Upper lobe of left lung (tissue), 6 donors: ENCODE data around the gene SQOR. TPM values are rescaled to one million over a fixed set of nuclear protein-coding genes. Genes with fewer than 3 reads are reported as not detected.

Experiments
- ATAC-seq, 2 donors: fragments of 200-7000 bp; cut with Tn5 transposase; one replicate each; pipeline ENCODE4 v1.9.1; 2022; ENCODE audit warnings: mild to moderate bottlenecking in 2 of 2, moderate library complexity in 2 of 2; ENCODE audit not compliant: low FRiP score in 2 of 2
- DNase-seq, 2 donors: peaks; one replicate each; pipeline ENCODE4 v3.0.0-alpha.2; 2019 to 2020
- H3K27ac ChIP-seq, 4 donors: fragments of 200-600 bp; sonication (generic); one replicate each; pipeline ENCODE4 v1.5.1; 2016 to 2019
- H3K27me3 ChIP-seq, 4 donors: fragments of 200-600 bp; sonication (generic); one replicate each; pipeline ENCODE4 v1.5.1; 2017 to 2019
- H3K36me3 ChIP-seq, 4 donors: fragments of 200-600 bp; sonication (generic); one replicate each; pipeline ENCODE4 v1.5.1; 2016 to 2019
- H3K4me1 ChIP-seq, 4 donors: fragments of 200-600 bp; sonication (generic); one replicate each; pipeline ENCODE4 v1.5.1; 2018 to 2019
- H3K4me3 ChIP-seq, 4 donors: fragments of 200-600 bp; sonication (generic); one replicate each; pipeline ENCODE4 v1.5.1; 2017 to 2019; ENCODE audit warnings: mild to moderate bottlenecking in 2 of 4, moderate library complexity in 1 of 4
- H3K9me3 ChIP-seq, 4 donors: fragments of 200-600 bp; sonication (generic); one replicate each; pipeline ENCODE4 v1.5.1; 2018 to 2019
- EP300 ChIP-seq, 4 donors: sonication (generic); formaldehyde crosslinking; IDR thresholded peaks; one replicate each; pipeline ENCODE4 v1.5.1; 2017; ENCODE audit warnings: antibody characterized with exemption in 4 of 4, control low read depth in 2 of 4
- POLR2A ChIP-seq, 4 donors: fragments of 450-650 bp; IDR thresholded peaks; one replicate each; pipeline ENCODE4 v1.5.1; 2016 to 2017; ENCODE audit warnings: antibody characterized with exemption in 4 of 4, mild to moderate bottlenecking in 2 of 4
- POLR2AphosphoS5 ChIP-seq, 2 donors: sonication (generic); formaldehyde crosslinking; IDR thresholded peaks; one replicate each; pipeline ENCODE4 v1.5.1; 2017; ENCODE audit warnings: antibody characterized with exemption in 2 of 2
- WGBS, 2 donors: methylation state at CpG; one replicate each; pipeline ENCODE4 v1.1.5; 2017 to 2018; 5-methylcytosine and 5-hydroxymethylcytosine counted together
- total RNA-seq, 6 donors: library from RNA; depleted of rRNA in 4 of 6; stranded (reverse); fragments of >200 nt in 4 of 6; gene quantifications; one replicate each; pipeline versions ENCODE4 v1.1.0 to v1.2.1, GENCODE V29; 2016 to 2021
- TF ChIP-seq, protein P1 (sequence below), 6 experiments: fragments of 450-650 bp in 4 of 6; fragments of 200-600 bp in 2 of 6; sonication (generic) in 2 of 6; IDR thresholded peaks; one replicate each; pipeline ENCODE4 v1.5.1; 2016 to 2019; ENCODE audit warnings: antibody characterized with exemption in 6 of 6
- donor health status: DM: no; HTN: no; CAD: no; lungs with moderate emphysema.
- donor health status: DM: no; HTN: yes; CAD: no; lungs with severe emphysema.

The SQOR gene
- total RNA-seq, 6 donors from 2014 or later: 74.7 to 181 (median 110) TPM

DNA sequence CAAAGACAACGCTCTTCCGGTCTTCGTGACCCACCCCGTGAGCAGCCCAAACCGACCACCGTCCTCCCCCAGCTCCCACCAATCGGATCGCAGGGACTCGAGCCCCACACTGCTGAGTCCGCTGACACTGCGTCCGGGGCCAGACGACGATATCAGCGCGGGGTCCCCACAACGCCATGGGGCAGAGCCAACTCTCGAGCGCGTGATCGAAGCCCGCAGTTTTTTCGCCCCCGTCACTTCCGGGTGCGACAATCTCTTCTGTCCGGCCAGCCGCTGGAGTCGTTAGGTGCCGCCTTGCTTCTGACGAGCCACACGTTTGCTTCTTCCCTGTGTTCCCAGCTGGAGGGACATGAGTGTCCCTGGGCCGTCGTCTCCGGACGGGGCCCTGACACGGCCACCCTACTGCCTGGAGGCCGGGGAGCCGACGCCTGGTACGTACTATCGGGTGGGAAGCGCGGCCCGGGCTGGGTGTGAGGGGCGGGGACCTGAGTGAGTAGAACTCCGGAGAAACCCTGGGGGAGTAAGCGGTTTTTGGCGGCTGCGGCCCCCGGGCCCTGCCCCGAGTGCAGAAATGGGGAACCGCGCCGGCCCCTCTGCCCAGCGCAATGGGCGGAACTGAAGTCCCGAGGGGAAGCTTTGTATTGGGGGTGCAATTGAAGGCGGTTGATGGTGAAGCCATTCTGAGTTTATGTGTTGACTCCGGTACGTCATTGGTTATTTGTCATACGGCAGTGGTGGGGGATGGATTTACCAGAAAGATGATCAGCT is 47.5 kb upstream of the SQOR start, which contains the start of gene BLOC1S6:
Gene BLOC1S6, plus strand, starts transcription at position 285 of the 768 bp plus-strand sequence. Its CDS starts 65 bp downstream, at position 350.
- Histone ChIP-seq H3K36me3 (no peaks in the 10 kb centered on the region), H3K4me1 (peaks cover 28 to 37% (median 35%) of the 10 kb centered on the region in 4 donors), H3K4me3 (peak within 1 kb of the TSS; percentile 62 to 88 (median 69)), H3K27ac (peak within 1 kb of the TSS; percentile 97 to 100 (median 98)), H3K27me3 (no peaks in the 10 kb centered on the region), H3K9me3 (no peaks in the 10 kb centered on the region)
- DNase-seq: peak; percentile 87 to 95
- peak; percentile 95 to 96 for ATAC-seq
- 0% methylated on average over 30 to 54 of the region's 62 CpGs for WGBS, 2 donors
- TF ChIP-seq POLR2AphosphoS5 (IDR thresholded peaks at IDR 0.05) (peak; percentile 88 to 96), POLR2A (IDR thresholded peaks at IDR 0.05) (peak in 3 of 4 donors; percentile 56 to 91 (median 90)), EP300 (IDR thresholded peaks at IDR 0.05) (peak in 2 of 4 donors; percentile 36 to 56)
- TF ChIP-seq, protein P1, sequence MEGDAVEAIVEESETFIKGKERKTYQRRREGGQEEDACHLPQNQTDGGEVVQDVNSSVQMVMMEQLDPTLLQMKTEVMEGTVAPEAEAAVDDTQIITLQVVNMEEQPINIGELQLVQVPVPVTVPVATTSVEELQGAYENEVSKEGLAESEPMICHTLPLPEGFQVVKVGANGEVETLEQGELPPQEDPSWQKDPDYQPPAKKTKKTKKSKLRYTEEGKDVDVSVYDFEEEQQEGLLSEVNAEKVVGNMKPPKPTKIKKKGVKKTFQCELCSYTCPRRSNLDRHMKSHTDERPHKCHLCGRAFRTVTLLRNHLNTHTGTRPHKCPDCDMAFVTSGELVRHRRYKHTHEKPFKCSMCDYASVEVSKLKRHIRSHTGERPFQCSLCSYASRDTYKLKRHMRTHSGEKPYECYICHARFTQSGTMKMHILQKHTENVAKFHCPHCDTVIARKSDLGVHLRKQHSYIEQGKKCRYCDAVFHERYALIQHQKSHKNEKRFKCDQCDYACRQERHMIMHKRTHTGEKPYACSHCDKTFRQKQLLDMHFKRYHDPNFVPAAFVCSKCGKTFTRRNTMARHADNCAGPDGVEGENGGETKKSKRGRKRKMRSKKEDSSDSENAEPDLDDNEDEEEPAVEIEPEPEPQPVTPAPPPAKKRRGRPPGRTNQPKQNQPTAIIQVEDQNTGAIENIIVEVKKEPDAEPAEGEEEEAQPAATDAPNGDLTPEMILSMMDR (IDR thresholded peaks at IDR 0.05): peak in 2 of 6 experiments; percentile 7 to 19

DNA sequence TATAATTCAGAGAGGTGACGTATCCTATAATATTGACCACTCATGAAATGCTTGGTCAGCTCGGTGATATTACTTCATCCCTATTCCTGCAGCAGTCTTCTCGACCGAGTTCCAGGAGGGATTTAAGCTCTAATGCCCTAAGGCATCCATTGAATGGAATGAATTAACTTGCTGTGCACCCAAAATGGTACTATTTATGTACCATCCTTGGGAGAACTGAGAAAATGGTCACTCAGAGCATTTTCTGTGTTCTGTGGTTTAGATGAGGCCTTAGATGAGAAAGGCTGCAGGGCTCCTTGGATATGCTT is 47.0 kb upstream of the SQOR start:
- Histone ChIP-seq H3K27me3 (no peaks in the 10 kb centered on the region), H3K36me3 (no peaks in the 10 kb centered on the region), H3K9me3 (no peaks in the 10 kb centered on the region), H3K4me3 (peak overlapping the region; percentile 62 to 88 (median 69)), H3K27ac (peak overlapping the region; percentile 97 to 100 (median 98)), H3K4me1 (peaks cover 28 to 37% (median 35%) of the 10 kb centered on the region in 4 donors)
- DNase-seq: no peak
- 0% methylated on average over 4 of the region's 4 CpGs for WGBS, 2 donors
- TF ChIP-seq POLR2AphosphoS5 (IDR thresholded peaks at IDR 0.05): peak in 1 of 2 donors; percentile 2
- TF ChIP-seq, protein P1 (IDR thresholded peaks at IDR 0.05): no peak
- ATAC-seq: no peak

DNA sequence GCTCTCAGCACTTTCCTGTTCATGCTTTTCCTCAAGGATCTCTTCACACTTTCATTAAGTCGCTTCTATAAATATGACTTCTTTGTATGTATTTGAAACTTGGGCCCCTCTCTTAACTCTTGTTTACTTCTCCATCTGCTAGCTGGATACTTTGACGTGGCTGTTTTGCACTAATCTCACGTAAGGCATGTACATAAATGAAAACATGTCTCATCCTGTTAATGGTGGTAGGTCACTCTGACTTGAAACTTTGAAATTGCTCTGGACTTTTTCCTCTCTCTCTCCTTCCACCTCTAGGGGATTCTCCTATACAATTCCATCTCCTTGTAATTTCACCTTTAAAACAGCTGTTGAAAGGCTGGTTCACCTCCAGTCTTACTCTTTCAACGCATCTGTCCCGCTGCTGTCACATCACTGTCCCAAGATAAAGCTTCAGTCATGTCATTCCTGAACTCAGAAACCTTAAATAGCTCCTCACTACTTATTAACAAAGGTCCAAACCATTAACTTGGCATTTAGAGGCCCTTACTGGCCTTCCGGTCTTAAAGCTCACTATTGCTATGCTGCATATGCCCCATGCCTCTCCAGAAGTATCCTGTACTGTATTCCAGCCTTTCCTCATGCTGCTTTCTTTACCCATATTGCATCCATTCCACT is 46.5 kb upstream of the SQOR start:
- no peak for DNase-seq
- TF ChIP-seq POLR2AphosphoS5 (IDR thresholded peaks at IDR 0.05) (no peak), EP300 (IDR thresholded peaks at IDR 0.05) (no peak), POLR2A (IDR thresholded peaks at IDR 0.05) (no peak)
- TF ChIP-seq, protein P1 (IDR thresholded peaks at IDR 0.05): no peak
- ATAC-seq: no peak
- WGBS, 2 donors: 32 to 33% methylated on average over 6 of the region's 6 CpGs
- Histone ChIP-seq H3K9me3 (no peaks in the 10 kb centered on the region), H3K27me3 (no peaks in the 10 kb centered on the region), H3K27ac (peak overlapping the region; percentile 97 to 100 (median 98)), H3K4me3 (peak overlapping the region; percentile 62 to 88 (median 69)), H3K36me3 (no peaks in the 10 kb centered on the region), H3K4me1 (peaks cover 28 to 37% (median 35%) of the 10 kb centered on the region in 4 donors)

DNA sequence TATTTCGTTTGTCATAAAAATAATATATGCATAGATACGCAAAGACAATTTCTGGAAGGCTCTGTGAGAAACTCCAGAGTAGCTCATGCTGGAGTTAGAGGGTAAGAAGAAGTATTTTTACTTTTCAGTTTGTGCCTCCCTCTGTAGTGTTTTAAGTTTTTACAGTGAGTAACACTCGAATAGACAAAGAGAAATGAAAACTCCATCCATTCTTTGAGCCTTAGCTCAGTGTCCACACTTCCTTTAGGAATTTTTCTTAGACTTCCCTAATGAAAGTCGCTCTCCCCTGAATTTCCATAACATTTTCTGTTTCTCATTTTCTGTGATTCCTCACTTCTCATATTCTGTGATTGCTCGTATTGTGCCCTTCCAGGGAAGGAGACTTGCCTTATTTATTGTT is 45.6 kb upstream of the SQOR start:
- H3K27me3 ChIP-seq: no peaks in the 10 kb centered on the region
- no peak overlapping the region for H3K4me3 ChIP-seq
- peaks cover 28 to 37% (median 35%) of the 10 kb centered on the region in 4 donors for H3K4me1 ChIP-seq
- no peaks in the 10 kb centered on the region for H3K9me3 ChIP-seq
- H3K36me3 ChIP-seq: peaks cover 0 to under 1% (median 0%) of the 10 kb centered on the region in 4 donors
- no peak for TF ChIP-seq EP300 (IDR thresholded peaks at IDR 0.05)
- TF ChIP-seq POLR2A (IDR thresholded peaks at IDR 0.05): no peak
- no peak for TF ChIP-seq POLR2AphosphoS5 (IDR thresholded peaks at IDR 0.05)
- TF ChIP-seq, protein P1 (IDR thresholded peaks at IDR 0.05): no peak
- DNase-seq (no peak), ATAC-seq (no peak)
- no peak overlapping the region for H3K27ac ChIP-seq
- 80 to 82% methylated on average over 5 of the region's 5 CpGs for WGBS, 2 donors
